Epithelial cell of esophagus (primary cell): ENCODE results near the gene KRTAP5-6.
"Not testable (repeated sequence)": the region's sequence is repeated elsewhere in the genome, so short reads cannot be mapped to it uniquely, and the experiment has no call there.

Source experiments
- DNase-seq: peaks from one replicate; pipeline ENCODE4 v3.0.0; 2010; ENCODE audit warnings: low read depth
- H3K4me3 ChIP-seq: 2 replicates; pipeline ENCODE4 v1.5.1; 2011; ENCODE audit warnings: mild to moderate bottlenecking, low read length, control low read depth
- TF ChIP-seq, protein P1 (sequence below): IDR thresholded peaks from 2 replicates; pipeline ENCODE4 v1.5.1; 2011; ENCODE audit warnings: low read depth, mild to moderate bottlenecking, low read length, control low read depth, inconsistent platforms; ENCODE audit not compliant: insufficient read depth; ENCODE audit errors: missing control alignments

KRTAP5-6 gene

GRCh38 chr11:1655168-1656060 lies 41.6 kb upstream of the KRTAP5-6 start:
- DNase-seq: peak; percentile 34
- H3K4me3 ChIP-seq: no peak overlapping the region
- TF ChIP-seq, protein P1, sequence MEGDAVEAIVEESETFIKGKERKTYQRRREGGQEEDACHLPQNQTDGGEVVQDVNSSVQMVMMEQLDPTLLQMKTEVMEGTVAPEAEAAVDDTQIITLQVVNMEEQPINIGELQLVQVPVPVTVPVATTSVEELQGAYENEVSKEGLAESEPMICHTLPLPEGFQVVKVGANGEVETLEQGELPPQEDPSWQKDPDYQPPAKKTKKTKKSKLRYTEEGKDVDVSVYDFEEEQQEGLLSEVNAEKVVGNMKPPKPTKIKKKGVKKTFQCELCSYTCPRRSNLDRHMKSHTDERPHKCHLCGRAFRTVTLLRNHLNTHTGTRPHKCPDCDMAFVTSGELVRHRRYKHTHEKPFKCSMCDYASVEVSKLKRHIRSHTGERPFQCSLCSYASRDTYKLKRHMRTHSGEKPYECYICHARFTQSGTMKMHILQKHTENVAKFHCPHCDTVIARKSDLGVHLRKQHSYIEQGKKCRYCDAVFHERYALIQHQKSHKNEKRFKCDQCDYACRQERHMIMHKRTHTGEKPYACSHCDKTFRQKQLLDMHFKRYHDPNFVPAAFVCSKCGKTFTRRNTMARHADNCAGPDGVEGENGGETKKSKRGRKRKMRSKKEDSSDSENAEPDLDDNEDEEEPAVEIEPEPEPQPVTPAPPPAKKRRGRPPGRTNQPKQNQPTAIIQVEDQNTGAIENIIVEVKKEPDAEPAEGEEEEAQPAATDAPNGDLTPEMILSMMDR: peak; percentile 14

DNA sequence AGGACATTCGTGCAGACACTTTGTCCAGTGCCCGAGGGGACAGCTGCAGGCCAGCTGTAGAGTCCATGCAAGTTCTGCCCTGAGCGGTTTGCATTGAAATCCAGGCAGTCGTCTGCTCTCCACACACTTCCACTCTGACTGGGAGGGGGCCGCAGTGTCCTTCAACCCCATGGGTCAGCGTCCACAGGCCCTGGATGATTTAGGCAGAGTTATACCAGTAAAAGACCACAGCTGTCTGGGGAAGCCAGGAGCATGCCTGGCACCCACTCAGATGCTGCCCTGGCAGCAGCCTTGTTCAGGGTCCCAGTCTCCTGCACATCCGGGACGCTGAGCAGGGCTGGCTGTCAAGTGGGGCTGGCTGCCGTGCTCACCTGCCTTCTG lies 40.9 kb upstream of the KRTAP5-6 start:
- no peak for DNase-seq
- no peak overlapping the region for H3K4me3 ChIP-seq
- TF ChIP-seq, protein P1: no peak

GRCh38 chr11:1656670-1657069 lies 40.3 kb upstream of the KRTAP5-6 start:
- no peak overlapping the region for H3K4me3 ChIP-seq
- TF ChIP-seq, protein P1: no peak
- no peak for DNase-seq

- DNase-seq: no peak
- no peak overlapping the region for H3K4me3 ChIP-seq
- TF ChIP-seq, protein P1: no peak
Measured at GRCh38 chr11:1659506-1659905, 37.5 kb upstream of the KRTAP5-6 start.

- TF ChIP-seq, protein P1: no peak
- no peak overlapping the region for H3K4me3 ChIP-seq
- no peak for DNase-seq
Measured at GRCh38 chr11:1660111-1660867, 36.7 kb upstream of the KRTAP5-6 start.

DNA sequence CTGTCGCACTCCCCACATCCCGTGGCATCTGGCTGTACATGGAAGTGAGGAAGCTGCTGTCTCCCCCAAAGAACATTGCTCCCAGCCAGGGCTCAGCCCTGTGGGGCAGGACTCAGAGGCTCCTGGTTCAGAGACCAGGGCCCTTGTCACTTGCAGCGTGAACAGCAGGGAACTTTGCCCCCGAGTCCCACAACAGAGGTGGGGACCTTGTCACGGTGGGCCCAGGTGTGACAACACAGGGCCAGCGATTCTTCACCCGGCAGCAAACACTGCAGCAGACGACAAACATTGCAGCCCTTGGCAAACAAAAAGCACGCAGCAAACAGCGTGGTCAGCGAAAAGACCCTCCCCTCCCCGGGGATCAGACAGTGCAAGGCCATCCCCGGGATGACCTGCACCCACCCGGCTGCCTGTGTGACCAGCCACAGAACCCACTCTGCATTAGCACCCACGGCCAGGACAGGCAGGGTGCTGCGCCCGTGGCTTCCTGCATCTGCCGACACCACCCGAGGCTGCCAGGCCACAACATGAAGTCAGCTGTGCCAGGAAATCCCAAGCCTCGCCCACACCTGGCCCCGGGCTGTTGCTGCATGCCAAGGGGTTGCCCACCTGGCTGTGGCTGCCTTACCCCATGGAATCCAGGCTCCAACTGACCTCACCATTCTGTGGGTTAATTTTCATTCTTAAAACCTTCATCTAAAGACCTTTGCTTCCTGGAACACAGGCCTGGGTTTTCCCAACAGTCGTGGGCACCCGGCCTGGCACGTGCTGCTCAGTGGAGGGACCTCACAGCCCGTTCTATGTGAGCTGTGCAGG lies 35.3 kb upstream of the KRTAP5-6 start:
- H3K4me3 ChIP-seq, DNase-seq: not testable (repeated sequence)

GRCh38 chr11:1662699-1663283 lies 34.2 kb upstream of the KRTAP5-6 start:
- not testable (repeated sequence) for DNase-seq, H3K4me3 ChIP-seq
